HepG2 (cell line): ENCODE measurements around the gene SRGAP3.

Experiments
- CBX5 ChIP-seq: sonication (generic); formaldehyde crosslinking; IDR thresholded peaks from 2 replicates; pipeline ENCODE4 v1.4.0; 2020; ENCODE audit warnings: missing genetic modification reagents, borderline replicate concordance
- EHMT2 ChIP-seq: fragments of 200-600 bp; sonication (generic); IDR thresholded peaks from 2 replicates; pipeline ENCODE4 v1.7.0; 2017; ENCODE audit warnings: antibody characterized with exemption, low read depth, low read length, borderline replicate concordance
- HBP1 ChIP-seq: IDR thresholded peaks from 2 replicates; pipeline ENCODE4 v1.6.1; 2016; ENCODE audit warnings: low read depth, control low read depth
- U2AF2 ChIP-seq: fragments of 200-400 bp; formaldehyde crosslinking; IDR thresholded peaks from 2 replicates; pipeline ENCODE4 v1.6.1; 2017; ENCODE audit warnings: low read depth, mild to moderate bottlenecking, low read length

- TF ChIP-seq HBP1 (CRISPR knock-in tag) (no peak), CBX5 (no peak), EHMT2 (no peak), U2AF2 (no peak)
Observed at GRCh38 chr3:8937064-8938020, 312.1 kb downstream of the SRGAP3 start.
